Inferior parietal cortex (tissue), 1 donor: ENCODE data around the gene RNF11.

Experiments used
- DNase-seq: peaks from one replicate; pipeline ENCODE4 v3.0.0-alpha.2; 2016; ENCODE audit errors: extremely low spot score

RNF11 gene

GRCh38 chr1:51296383-51297357, 60.6 kb downstream of the RNF11 start:
- peak; percentile 88 for DNase-seq

- DNase-seq, result no peak
Measured at GRCh38 chr1:51297401-51298321, 61.6 kb downstream of the RNF11 start.

- DNase-seq, result no peak
Measured at GRCh38 chr1:51298322-51298705, 62.2 kb downstream of the RNF11 start.

- no peak for DNase-seq
Measured at GRCh38 chr1:51299185-51299885, 63.3 kb downstream of the RNF11 start.

- DNase-seq, result no peak
Measured at GRCh38 chr1:51299981-51300670, 64.1 kb downstream of the RNF11 start.

- DNase-seq, result no peak
Measured at GRCh38 chr1:51301152-51301843, 65.2 kb downstream of the RNF11 start.

- no peak for DNase-seq
Measured at GRCh38 chr1:51301844-51302162, 65.7 kb downstream of the RNF11 start.

GRCh38 chr1:51302270-51302669, 66.2 kb downstream of the RNF11 start:
- no peak for DNase-seq

GRCh38 chr1:51302746-51303145, 66.7 kb downstream of the RNF11 start:
- DNase-seq, result no peak

GRCh38 chr1:51303315-51303714, 67.2 kb downstream of the RNF11 start:
- no peak for DNase-seq

- no peak for DNase-seq
Measured at GRCh38 chr1:51303751-51304251, 67.7 kb downstream of the RNF11 start.

- DNase-seq, result no peak
Measured at GRCh38 chr1:51304360-51304759, 68.3 kb downstream of the RNF11 start.

GRCh38 chr1:51305371-51305823, 69.3 kb downstream of the RNF11 start:
- DNase-seq, result no peak

GRCh38 chr1:51306950-51307349, 70.9 kb downstream of the RNF11 start:
- DNase-seq, result no peak

GRCh38 chr1:51308636-51309035, 72.6 kb downstream of the RNF11 start:
- no peak for DNase-seq

- no peak for DNase-seq
Measured at GRCh38 chr1:51309291-51309690, 73.2 kb downstream of the RNF11 start.

GRCh38 chr1:51310871-51311613, 75.0 kb downstream of the RNF11 start:
- no peak for DNase-seq

- no peak for DNase-seq
Measured at GRCh38 chr1:51311826-51312225, 75.8 kb downstream of the RNF11 start.

- DNase-seq, result no peak
Measured at GRCh38 chr1:51312718-51313117, 76.6 kb downstream of the RNF11 start.
